Mesenchymal stem cell (in vitro differentiated cells and primary cell): ENCODE measurements around the gene CACNA2D2.

Experiments
- DNase-seq: peaks from one replicate; pipeline ENCODE4 v3.0.0-alpha.2; 2013
- H2AFZ ChIP-seq: one replicate; pipeline ENCODE4 v1.6.1; 2013; ENCODE audit warnings: low read depth, mild to moderate bottlenecking, control low read depth, inconsistent platforms, low read length, moderate library complexity
- H2AK5ac ChIP-seq: 2 replicates; pipeline ENCODE4 v1.6.1; 2013; ENCODE audit warnings: low read length, moderate library complexity, mild to moderate bottlenecking, inconsistent platforms; ENCODE audit not compliant: severe bottlenecking
- H2BK120ac ChIP-seq: one replicate; pipeline ENCODE4 v1.6.1; 2013; ENCODE audit warnings: low read depth, mild to moderate bottlenecking, inconsistent platforms, low read length, moderate library complexity
- H2BK12ac ChIP-seq, 2 experiments: one replicate each; pipeline ENCODE4 v1.6.1; 2013; ENCODE audit warnings: inconsistent platforms in 2 of 2, low read length in 2 of 2, mild to moderate bottlenecking in 2 of 2, moderate library complexity in 2 of 2, control low read depth in 1 of 2
- H2BK15ac ChIP-seq: one replicate; pipeline ENCODE4 v1.6.1; 2013; ENCODE audit warnings: mild to moderate bottlenecking, low read depth, inconsistent platforms; ENCODE audit not compliant: poor library complexity, severe bottlenecking
- H2BK5ac ChIP-seq: 2 replicates; pipeline ENCODE4 v1.6.1; 2013; ENCODE audit warnings: low read depth, mild to moderate bottlenecking, low read length, control low read depth, inconsistent platforms; ENCODE audit not compliant: poor library complexity, severe bottlenecking
- H3K14ac ChIP-seq, 2 experiments: one replicate each; pipeline ENCODE4 v1.6.1; 2013; ENCODE audit warnings: inconsistent platforms in 2 of 2, low read length in 2 of 2, control low read depth in 1 of 2, mild to moderate bottlenecking in 1 of 2, moderate library complexity in 1 of 2
- H3K18ac ChIP-seq, 2 experiments: one replicate each; pipeline ENCODE4 v1.6.1; 2013; ENCODE audit warnings: inconsistent platforms in 2 of 2, low read length in 2 of 2, control low read depth in 1 of 2, low read depth in 1 of 2, mild to moderate bottlenecking in 1 of 2
- H3K23ac ChIP-seq, 2 experiments: one replicate each; pipeline ENCODE4 v1.6.1; 2013; ENCODE audit warnings: inconsistent platforms in 2 of 2, low read length in 2 of 2, mild to moderate bottlenecking in 2 of 2, moderate library complexity in 2 of 2, control low read depth in 1 of 2
- H3K27ac ChIP-seq: 2 replicates; pipeline ENCODE4 v1.5.1; 2013; ENCODE audit warnings: mild to moderate bottlenecking, moderate library complexity, low read length, control low read depth, inconsistent platforms; ENCODE audit not compliant: poor library complexity, severe bottlenecking
- H3K27me3 ChIP-seq, 2 experiments: 2 replicates each; pipeline versions ENCODE4 v1.6.1 to v1.7.0; 2013; ENCODE audit warnings: low read length in 2 of 2, mild to moderate bottlenecking in 2 of 2, moderate library complexity in 2 of 2, control low read depth in 1 of 2, inconsistent platforms in 1 of 2; ENCODE audit not compliant: control insufficient read depth in 1 of 2, insufficient read depth in 1 of 2
- H3K36me3 ChIP-seq, 2 experiments: 2 replicates each; pipeline versions ENCODE4 v1.6.1 to v1.7.0; 2013; ENCODE audit warnings: low read length in 2 of 2, control low read depth in 1 of 2, inconsistent platforms in 1 of 2, low read depth in 1 of 2, mild to moderate bottlenecking in 1 of 2; ENCODE audit not compliant: insufficient read depth in 2 of 2, control insufficient read depth in 1 of 2
- H3K4ac ChIP-seq, 2 experiments: one replicate each; pipeline ENCODE4 v1.6.1; 2013; ENCODE audit warnings: inconsistent platforms in 2 of 2, low read length in 2 of 2, mild to moderate bottlenecking in 2 of 2, moderate library complexity in 2 of 2, control low read depth in 1 of 2, low read depth in 1 of 2
- H3K4me1 ChIP-seq: 2 replicates; pipeline ENCODE4 v1.6.1; 2013; ENCODE audit warnings: low read depth, low read length, control low read depth; ENCODE audit not compliant: control insufficient read depth, insufficient read depth
- H3K4me2 ChIP-seq: 2 replicates; pipeline ENCODE4 v1.6.1; 2013; ENCODE audit warnings: low read length, mild to moderate bottlenecking, inconsistent platforms; ENCODE audit not compliant: poor library complexity, severe bottlenecking
- H3K4me3 ChIP-seq, 2 experiments: 2 replicates each; pipeline versions ENCODE4 v1.5.1 to v1.7.0; 2013; ENCODE audit warnings: low read length in 2 of 2, mild to moderate bottlenecking in 2 of 2, control low read depth in 1 of 2, low read depth in 1 of 2; ENCODE audit not compliant: insufficient read depth in 1 of 2
- H3K79me1 ChIP-seq: replicated peaks from 2 replicates; pipeline ENCODE4 v1.6.1; 2013; ENCODE audit warnings: mild to moderate bottlenecking, control low read depth, low read length, inconsistent platforms; ENCODE audit not compliant: poor library complexity, severe bottlenecking
- H3K9ac ChIP-seq: 2 replicates; pipeline ENCODE4 v1.7.0; 2013; ENCODE audit warnings: mild to moderate bottlenecking, low read length, moderate library complexity
- H3K9me3 ChIP-seq: 2 replicates; pipeline ENCODE4 v1.7.0; 2013; ENCODE audit warnings: mild to moderate bottlenecking, low read length; ENCODE audit not compliant: control insufficient read depth
- H4K8ac ChIP-seq: one replicate; pipeline ENCODE4 v1.6.1; 2013; ENCODE audit warnings: inconsistent platforms, mild to moderate bottlenecking, low read length, moderate library complexity
- H4K91ac ChIP-seq: one replicate; pipeline ENCODE4 v1.6.1; 2013; ENCODE audit warnings: mild to moderate bottlenecking, low read length, inconsistent platforms
- WGBS: methylation state at CpG from one replicate; pipeline ENCODE4 v1.1.7; 2013; ENCODE audit warnings: mixed read lengths; 5-methylcytosine and 5-hydroxymethylcytosine counted together

Gene CACNA2D2

GRCh38 chr3:50340448-50341329, 162.7 kb downstream of the CACNA2D2 start, which contains the start of gene RASSF1:
Gene RASSF1, minus strand, starts transcription at chr3:50340836. Its CDS starts 31 bp downstream, at chr3:50340805.
- Histone ChIP-seq H2AK5ac (no peak within 1 kb of the TSS), H3K9ac (peak within 1 kb of the TSS; percentile 97), H2AFZ (peak within 1 kb of the TSS; percentile 60), H3K4me1 (peaks cover 30% of the 10 kb centered on the region), H3K4me2 (peak within 1 kb of the TSS; percentile 72), H3K27ac (no peak within 1 kb of the TSS), H3K14ac (peak within 1 kb of the TSS in 1 of 2 experiments; percentile 81), H3K79me1 (peaks cover 6% of the 10 kb centered on the region), H3K18ac (peak within 1 kb of the TSS; percentile 79 to 86), H3K36me3 (no peaks in the 10 kb centered on the region), H2BK15ac (peak within 1 kb of the TSS; percentile 32), H4K8ac (peak within 1 kb of the TSS; percentile 93), H2BK12ac (peak within 1 kb of the TSS in 1 of 2 experiments; percentile 67), H3K9me3 (no peaks in the 10 kb centered on the region), H3K23ac (no peak within 1 kb of the TSS), H2BK5ac (no peak within 1 kb of the TSS), H2BK120ac (no peak within 1 kb of the TSS), H3K27me3 (no peaks in the 10 kb centered on the region), H3K4ac (peak within 1 kb of the TSS; percentile 24 to 51), H3K4me3 (peak within 1 kb of the TSS; percentile 41 to 93), H4K91ac (peak within 1 kb of the TSS; percentile 76)
- 18% methylated on average over 70 of the region's 85 CpGs for WGBS
- no peak for DNase-seq

DNA sequence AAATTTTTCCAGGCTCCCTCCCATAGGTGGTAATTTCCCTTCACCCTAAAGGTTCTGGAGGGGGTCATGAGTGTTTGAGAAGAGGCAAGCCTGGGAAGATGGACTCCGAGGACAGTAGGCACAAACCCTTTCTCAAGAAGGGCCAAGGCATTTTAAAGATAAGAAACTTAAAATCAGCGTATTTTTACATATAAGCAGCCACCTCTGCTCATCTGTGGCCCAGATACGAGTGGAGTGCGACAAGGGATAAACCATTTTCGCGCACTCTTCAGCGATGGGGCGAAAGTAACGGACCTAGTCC, 163.3 kb downstream of the CACNA2D2 start:
- Histone ChIP-seq H3K27ac (no peak overlapping the region), H2BK15ac (no peak overlapping the region), H3K36me3 (no peaks in the 10 kb centered on the region), H3K4me1 (peaks cover 28% of the 10 kb centered on the region), H3K14ac (no peak overlapping the region), H2BK5ac (no peak overlapping the region), H3K4me3 (peak overlapping the region; percentile 41 to 93), H3K4me2 (peak overlapping the region; percentile 72), H3K4ac (peak overlapping the region in 1 of 2 experiments; percentile 51), H2AFZ (peak overlapping the region; percentile 60), H2BK120ac (no peak overlapping the region), H3K79me1 (peaks cover 6% of the 10 kb centered on the region), H3K27me3 (no peaks in the 10 kb centered on the region), H4K91ac (peak overlapping the region; percentile 76), H2BK12ac (no peak overlapping the region), H3K23ac (no peak overlapping the region), H3K18ac (peak overlapping the region in 1 of 2 experiments; percentile 86), H3K9ac (peak overlapping the region; percentile 97), H3K9me3 (no peaks in the 10 kb centered on the region), H4K8ac (no peak overlapping the region), H2AK5ac (no peak overlapping the region)
- DNase-seq, result no peak
- 56% methylated on average over 8 of the region's 9 CpGs for WGBS

GRCh38 chr3:50339485-50340146, 163.8 kb downstream of the CACNA2D2 start:
- Histone ChIP-seq H3K14ac (no peak overlapping the region), H2AK5ac (no peak overlapping the region), H3K27ac (no peak overlapping the region), H2BK5ac (no peak overlapping the region), H3K27me3 (no peaks in the 10 kb centered on the region), H3K4me3 (peak overlapping the region in 1 of 2 experiments; percentile 93), H2AFZ (no peak overlapping the region), H3K9ac (peak overlapping the region; percentile 97), H2BK15ac (no peak overlapping the region), H3K9me3 (no peaks in the 10 kb centered on the region), H4K8ac (no peak overlapping the region), H3K4me1 (peaks cover 26% of the 10 kb centered on the region), H3K18ac (no peak overlapping the region), H3K79me1 (peaks cover 6% of the 10 kb centered on the region), H4K91ac (no peak overlapping the region), H2BK12ac (no peak overlapping the region), H2BK120ac (no peak overlapping the region), H3K36me3 (no peaks in the 10 kb centered on the region), H3K23ac (no peak overlapping the region), H3K4ac (no peak overlapping the region), H3K4me2 (no peak overlapping the region)
- no peak for DNase-seq
- WGBS, result 88% methylated on average over 13 of the region's 14 CpGs

DNA sequence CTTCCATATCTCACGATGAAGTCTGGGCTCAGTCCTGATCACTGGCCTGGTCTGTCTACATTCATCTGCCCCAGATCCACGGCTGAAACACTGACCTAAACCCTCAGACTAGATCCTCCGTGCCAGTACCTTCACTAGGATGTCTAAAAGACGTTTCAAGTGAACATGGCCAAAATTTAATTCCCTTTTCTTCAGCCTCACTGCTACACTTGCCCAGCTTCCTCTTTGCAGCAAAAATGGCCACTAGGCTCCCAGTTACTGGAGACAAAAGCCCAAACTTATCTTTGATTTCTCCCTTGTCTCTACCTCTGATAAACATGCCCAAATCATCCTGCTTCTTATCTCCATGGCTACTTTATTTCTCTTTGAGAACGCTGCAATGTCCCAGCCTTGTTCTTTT, 164.5 kb downstream of the CACNA2D2 start:
- Histone ChIP-seq H3K27me3 (no peaks in the 10 kb centered on the region), H2BK120ac (no peak overlapping the region), H3K14ac (no peak overlapping the region), H3K23ac (no peak overlapping the region), H3K79me1 (peaks cover 6% of the 10 kb centered on the region), H2AFZ (no peak overlapping the region), H3K4me2 (no peak overlapping the region), H3K4me3 (peak overlapping the region in 1 of 2 experiments; percentile 93), H3K18ac (no peak overlapping the region), H3K4me1 (peaks cover 30% of the 10 kb centered on the region), H3K27ac (no peak overlapping the region), H3K9me3 (no peaks in the 10 kb centered on the region), H2AK5ac (peak overlapping the region; percentile 15), H2BK12ac (no peak overlapping the region), H4K8ac (no peak overlapping the region), H2BK15ac (peak overlapping the region; percentile 92), H3K9ac (peak overlapping the region; percentile 97), H3K36me3 (no peaks in the 10 kb centered on the region), H3K4ac (no peak overlapping the region), H4K91ac (no peak overlapping the region), H2BK5ac (no peak overlapping the region)
- no peak for DNase-seq
- WGBS, result 94% methylated on average over 5 of the region's 5 CpGs
